ENCODE data around the gene COBLL1.

Gene COBLL1

GRCh38 chr2:164655336-164655735 is 186.3 kb downstream of the COBLL1 start:
- no peaks in the 10 kb centered on the region for H3K4me1 ChIP-seq (ENCODE audit: control insufficient read depth, insufficient read depth, low read length)
- no peak overlapping the region for H3K9ac ChIP-seq (ENCODE audit: low read length in 2 of 2)
- H3K27me3 ChIP-seq (ENCODE audit: control insufficient read depth in 1 of 2, insufficient read depth in 2 of 2, low read length in 2 of 2): no peaks in the 10 kb centered on the region
- H3K27ac ChIP-seq (ENCODE audit: low read length): no peak overlapping the region
- H3K9me3 ChIP-seq (ENCODE audit: control insufficient read depth in 2 of 2, low read length in 2 of 2): no peaks in the 10 kb centered on the region
- no peak overlapping the region for H3K4me3 ChIP-seq (ENCODE audit: low read length in 2 of 2)
- H3K36me3 ChIP-seq (ENCODE audit: control insufficient read depth in 2 of 2, insufficient read depth in 2 of 2, low read length in 2 of 2): no peaks in the 10 kb centered on the region

- no peak overlapping the region for H3K27ac ChIP-seq (ENCODE audit: low read length)
- H3K27me3 ChIP-seq (ENCODE audit: control insufficient read depth in 1 of 2, insufficient read depth in 2 of 2, low read length in 2 of 2): no peaks in the 10 kb centered on the region
- no peak overlapping the region for H3K9ac ChIP-seq (ENCODE audit: low read length in 2 of 2)
- no peaks in the 10 kb centered on the region for H3K36me3 ChIP-seq (ENCODE audit: control insufficient read depth in 2 of 2, insufficient read depth in 2 of 2, low read length in 2 of 2)
- no peaks in the 10 kb centered on the region for H3K4me1 ChIP-seq (ENCODE audit: control insufficient read depth, insufficient read depth, low read length)
- H3K4me3 ChIP-seq (ENCODE audit: low read length in 2 of 2): no peak overlapping the region
- no peaks in the 10 kb centered on the region for H3K9me3 ChIP-seq (ENCODE audit: control insufficient read depth in 2 of 2, low read length in 2 of 2)
Observed at GRCh38 chr2:164651361-164651760, 190.3 kb downstream of the COBLL1 start.

GRCh38 chr2:164644036-164644700 is 197.5 kb downstream of the COBLL1 start:
- no peak overlapping the region for H3K9ac ChIP-seq (ENCODE audit: low read length in 2 of 2)
- no peaks in the 10 kb centered on the region for H3K36me3 ChIP-seq (ENCODE audit: control insufficient read depth in 2 of 2, insufficient read depth in 2 of 2, low read length in 2 of 2)
- H3K27ac ChIP-seq (ENCODE audit: low read length): no peak overlapping the region
- H3K27me3 ChIP-seq (ENCODE audit: control insufficient read depth in 1 of 2, insufficient read depth in 2 of 2, low read length in 2 of 2): no peaks in the 10 kb centered on the region
- H3K4me3 ChIP-seq (ENCODE audit: low read length in 2 of 2): no peak overlapping the region
- no peaks in the 10 kb centered on the region for H3K4me1 ChIP-seq (ENCODE audit: control insufficient read depth, insufficient read depth, low read length)
- no peaks in the 10 kb centered on the region for H3K9me3 ChIP-seq (ENCODE audit: control insufficient read depth in 2 of 2, low read length in 2 of 2)

GRCh38 chr2:164642946-164643555 is 198.6 kb downstream of the COBLL1 start:
- Histone ChIP-seq H3K4me3 (ENCODE audit: low read length in 2 of 2) (no peak overlapping the region), H3K27me3 (ENCODE audit: control insufficient read depth in 1 of 2, insufficient read depth in 2 of 2, low read length in 2 of 2) (no peaks in the 10 kb centered on the region), H3K9ac (ENCODE audit: low read length in 2 of 2) (no peak overlapping the region), H3K27ac (ENCODE audit: low read length) (no peak overlapping the region), H3K4me1 (ENCODE audit: control insufficient read depth, insufficient read depth, low read length) (no peaks in the 10 kb centered on the region), H3K9me3 (ENCODE audit: control insufficient read depth in 2 of 2, low read length in 2 of 2) (no peaks in the 10 kb centered on the region), H3K36me3 (ENCODE audit: control insufficient read depth in 2 of 2, insufficient read depth in 2 of 2, low read length in 2 of 2) (no peaks in the 10 kb centered on the region)

GRCh38 chr2:164642268-164642667 is 199.4 kb downstream of the COBLL1 start:
- Histone ChIP-seq H3K36me3 (ENCODE audit: control insufficient read depth in 2 of 2, insufficient read depth in 2 of 2, low read length in 2 of 2) (no peaks in the 10 kb centered on the region), H3K4me3 (ENCODE audit: low read length in 2 of 2) (no peak overlapping the region), H3K27me3 (ENCODE audit: control insufficient read depth in 1 of 2, insufficient read depth in 2 of 2, low read length in 2 of 2) (no peaks in the 10 kb centered on the region), H3K27ac (ENCODE audit: low read length) (no peak overlapping the region), H3K9me3 (ENCODE audit: control insufficient read depth in 2 of 2, low read length in 2 of 2) (no peaks in the 10 kb centered on the region), H3K9ac (ENCODE audit: low read length in 2 of 2) (no peak overlapping the region), H3K4me1 (ENCODE audit: control insufficient read depth, insufficient read depth, low read length) (no peaks in the 10 kb centered on the region)

Data from stomach smooth muscle (tissue), 2 donors.